Measurements from ENCODE around the gene MYF5.

DNA sequence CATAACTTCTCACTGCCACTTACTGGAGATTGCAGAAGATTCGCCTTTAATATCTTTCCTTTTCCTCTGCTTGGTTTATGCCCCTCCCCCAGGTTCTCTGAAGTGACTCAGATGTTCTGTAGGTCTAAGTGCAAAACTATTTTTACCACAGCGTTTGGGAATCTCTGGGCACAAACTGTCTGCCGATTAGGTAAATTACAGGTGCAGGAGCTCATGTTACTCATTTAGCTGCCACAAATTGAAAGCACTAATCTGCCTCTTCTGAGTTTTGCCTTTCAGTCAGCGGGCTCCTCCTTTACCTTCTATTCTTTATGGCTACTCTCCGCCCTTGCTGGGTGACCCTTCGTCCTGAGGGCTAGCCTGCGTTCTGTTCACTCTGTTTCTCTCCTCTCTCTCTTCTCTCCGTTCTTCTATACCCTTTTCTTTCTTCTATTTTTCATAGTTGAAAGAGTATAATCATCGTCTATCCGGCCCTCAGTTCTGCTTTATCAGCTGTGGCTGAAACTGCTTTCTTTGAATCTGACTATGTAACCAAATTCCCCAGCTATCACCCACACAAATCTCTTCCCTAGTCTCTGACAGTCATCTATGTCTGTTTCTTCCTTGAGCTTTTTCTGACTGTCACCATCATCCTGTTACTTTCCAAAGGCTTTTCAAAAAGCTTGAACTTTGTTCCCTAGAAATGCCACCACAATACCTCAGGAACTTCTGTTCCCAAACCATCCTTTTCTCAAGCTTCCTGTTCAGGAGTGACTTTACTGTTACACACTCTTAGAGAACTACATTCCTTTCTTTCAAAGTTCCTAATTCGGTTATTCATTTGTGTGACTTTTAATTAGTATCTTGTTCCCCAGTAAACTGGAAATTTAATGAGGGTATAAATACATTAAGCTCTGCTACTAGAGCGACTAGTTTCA, 13.6 kb upstream of the MYF5 start:
- TF ChIP-seq, protein P1, sequence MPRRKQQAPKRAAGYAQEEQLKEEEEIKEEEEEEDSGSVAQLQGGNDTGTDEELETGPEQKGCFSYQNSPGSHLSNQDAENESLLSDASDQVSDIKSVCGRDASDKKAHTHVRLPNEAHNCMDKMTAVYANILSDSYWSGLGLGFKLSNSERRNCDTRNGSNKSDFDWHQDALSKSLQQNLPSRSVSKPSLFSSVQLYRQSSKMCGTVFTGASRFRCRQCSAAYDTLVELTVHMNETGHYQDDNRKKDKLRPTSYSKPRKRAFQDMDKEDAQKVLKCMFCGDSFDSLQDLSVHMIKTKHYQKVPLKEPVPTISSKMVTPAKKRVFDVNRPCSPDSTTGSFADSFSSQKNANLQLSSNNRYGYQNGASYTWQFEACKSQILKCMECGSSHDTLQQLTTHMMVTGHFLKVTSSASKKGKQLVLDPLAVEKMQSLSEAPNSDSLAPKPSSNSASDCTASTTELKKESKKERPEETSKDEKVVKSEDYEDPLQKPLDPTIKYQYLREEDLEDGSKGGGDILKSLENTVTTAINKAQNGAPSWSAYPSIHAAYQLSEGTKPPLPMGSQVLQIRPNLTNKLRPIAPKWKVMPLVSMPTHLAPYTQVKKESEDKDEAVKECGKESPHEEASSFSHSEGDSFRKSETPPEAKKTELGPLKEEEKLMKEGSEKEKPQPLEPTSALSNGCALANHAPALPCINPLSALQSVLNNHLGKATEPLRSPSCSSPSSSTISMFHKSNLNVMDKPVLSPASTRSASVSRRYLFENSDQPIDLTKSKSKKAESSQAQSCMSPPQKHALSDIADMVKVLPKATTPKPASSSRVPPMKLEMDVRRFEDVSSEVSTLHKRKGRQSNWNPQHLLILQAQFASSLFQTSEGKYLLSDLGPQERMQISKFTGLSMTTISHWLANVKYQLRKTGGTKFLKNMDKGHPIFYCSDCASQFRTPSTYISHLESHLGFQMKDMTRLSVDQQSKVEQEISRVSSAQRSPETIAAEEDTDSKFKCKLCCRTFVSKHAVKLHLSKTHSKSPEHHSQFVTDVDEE (CRISPR knock-in tag; IDR thresholded peaks at IDR 0.05): no peak
- TF ChIP-seq BACH2 (CRISPR knock-in tag; IDR thresholded peaks at IDR 0.05; ENCODE audit: borderline replicate concordance) (no peak), ZNF70 (CRISPR knock-in tag; IDR thresholded peaks at IDR 0.05) (no peak)
- TF ChIP-seq, protein P2, sequence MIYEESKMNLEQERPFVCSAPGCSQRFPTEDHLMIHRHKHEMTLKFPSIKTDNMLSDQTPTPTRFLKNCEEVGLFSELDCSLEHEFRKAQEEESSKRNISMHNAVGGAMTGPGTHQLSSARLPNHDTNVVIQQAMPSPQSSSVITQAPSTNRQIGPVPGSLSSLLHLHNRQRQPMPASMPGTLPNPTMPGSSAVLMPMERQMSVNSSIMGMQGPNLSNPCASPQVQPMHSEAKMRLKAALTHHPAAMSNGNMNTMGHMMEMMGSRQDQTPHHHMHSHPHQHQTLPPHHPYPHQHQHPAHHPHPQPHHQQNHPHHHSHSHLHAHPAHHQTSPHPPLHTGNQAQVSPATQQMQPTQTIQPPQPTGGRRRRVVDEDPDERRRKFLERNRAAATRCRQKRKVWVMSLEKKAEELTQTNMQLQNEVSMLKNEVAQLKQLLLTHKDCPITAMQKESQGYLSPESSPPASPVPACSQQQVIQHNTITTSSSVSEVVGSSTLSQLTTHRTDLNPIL (CRISPR knock-in tag; IDR thresholded peaks at IDR 0.05; ENCODE audit: low read depth): no peak
